Neural cell (in vitro differentiated cells): ENCODE data around the gene TMEM258. TPM values are rescaled to one million over a fixed set of nuclear protein-coding genes. Genes with fewer than 3 reads are reported as not detected.

Source experiments
- H2AFZ ChIP-seq: fragments of 200-600, 300-800 bp; sonication (generic), shearing (Covaris generic); 2 replicates; pipeline ENCODE4 v1.6.0; 2014; ENCODE audit warnings: low read depth, mild to moderate bottlenecking, antibody characterized with exemption, low read length, moderate library complexity
- H3F3A ChIP-seq: fragments of 200-600 bp; shearing (Covaris generic); 2 replicates; pipeline ENCODE4 v1.6.1; 2016; ENCODE audit warnings: mild to moderate bottlenecking, moderate library complexity, mixed read lengths, antibody characterized with exemption, low read length; ENCODE audit not compliant: insufficient read depth, poor library complexity, severe bottlenecking
- H3K27ac ChIP-seq: fragments of 200-600, 300-800 bp; sonication (generic), shearing (Covaris generic); 2 replicates; pipeline ENCODE4 v1.5.1; 2014; ENCODE audit warnings: mild to moderate bottlenecking, low read length, moderate library complexity
- H3K27me3 ChIP-seq: fragments of 300-800, 200-600 bp; sonication (generic), shearing (Covaris generic); 2 replicates; pipeline ENCODE4 v1.6.0; 2014; ENCODE audit warnings: mild to moderate bottlenecking, low read depth, low read length, moderate library complexity; ENCODE audit not compliant: insufficient read depth
- H3K36me3 ChIP-seq: fragments of 300-800, 200-600 bp; sonication (generic), shearing (Covaris generic); 2 replicates; pipeline ENCODE4 v1.5.1; 2014; ENCODE audit warnings: mild to moderate bottlenecking, antibody characterized with exemption, low read length, moderate library complexity; ENCODE audit not compliant: insufficient read depth
- H3K4me2 ChIP-seq: fragments of 300-800, 200-600 bp; sonication (generic), shearing (Covaris generic); 2 replicates; pipeline ENCODE4 v1.6.0; 2014; ENCODE audit warnings: mild to moderate bottlenecking, low read length
- H3K4me3 ChIP-seq: fragments of 300-800, 200-600 bp; sonication (generic), shearing (Covaris generic); 2 replicates; pipeline ENCODE4 v1.5.1; 2014; ENCODE audit warnings: mild to moderate bottlenecking, low read length, moderate library complexity
- H3K79me2 ChIP-seq: fragments of 200-600 bp; shearing (Covaris generic); replicated peaks from 2 replicates; pipeline ENCODE4 v1.6.0; 2014; ENCODE audit warnings: mild to moderate bottlenecking, low read length, moderate library complexity; ENCODE audit not compliant: insufficient read depth
- H3K9ac ChIP-seq: fragments of 300-800, 200-600 bp; sonication (generic), shearing (Covaris generic); 2 replicates; pipeline ENCODE4 v1.6.1; 2016; ENCODE audit warnings: mild to moderate bottlenecking, low read length, mixed read lengths
- H3K9me2 ChIP-seq: fragments of 200-600 bp; shearing (Covaris generic); 2 replicates; pipeline ENCODE4 v1.6.1; 2016; ENCODE audit warnings: mild to moderate bottlenecking, low read length, mixed read lengths; ENCODE audit not compliant: insufficient read depth
- H3K9me3 ChIP-seq: fragments of 200-600, 300-800 bp; sonication (generic), shearing (Covaris generic); 2 replicates; pipeline ENCODE4 v1.6.1; 2016; ENCODE audit warnings: mild to moderate bottlenecking, mixed run types, low read length, moderate library complexity, mixed read lengths
- H4K20me1 ChIP-seq: fragments of 200-600 bp; shearing (Covaris generic); 2 replicates; pipeline ENCODE4 v1.6.1; 2016; ENCODE audit warnings: mild to moderate bottlenecking, mixed run types; ENCODE audit not compliant: insufficient read depth
- EP300 ChIP-seq: fragments of 450-650 bp; conservative IDR thresholded peaks from 2 replicates; pipeline ENCODE4 v1.6.1; 2014; ENCODE audit warnings: antibody characterized with exemption, mild to moderate bottlenecking, moderate library complexity; ENCODE audit not compliant: poor library complexity, severe bottlenecking
- EZH2 ChIP-seq: fragments of 200-600, 300-800 bp; shearing (Covaris generic), sonication (generic); IDR thresholded peaks from 2 replicates; pipeline ENCODE4 v1.6.1; 2014; ENCODE audit warnings: antibody characterized with exemption, low read length, borderline replicate concordance, mild to moderate bottlenecking; ENCODE audit not compliant: insufficient read depth, poor library complexity, severe bottlenecking
- MXI1 ChIP-seq: fragments of 450-650 bp; conservative IDR thresholded peaks from 2 replicates; pipeline ENCODE4 v1.6.1; 2014; ENCODE audit warnings: antibody characterized with exemption, mild to moderate bottlenecking; ENCODE audit not compliant: poor library complexity, severe bottlenecking
- POLR2AphosphoS5 ChIP-seq: IDR thresholded peaks from 2 replicates; pipeline ENCODE4 v1.6.1; 2012
- RAD21 ChIP-seq: fragments of 450-650 bp; conservative IDR thresholded peaks from 2 replicates; pipeline ENCODE4 v1.6.1; 2014; ENCODE audit warnings: antibody characterized with exemption, mild to moderate bottlenecking, moderate library complexity
- REST ChIP-seq: IDR thresholded peaks from 2 replicates; pipeline ENCODE4 v1.6.1; 2012; ENCODE audit warnings: borderline replicate concordance
- SMC3 ChIP-seq: fragments of 450-650 bp; conservative IDR thresholded peaks from 2 replicates; pipeline ENCODE4 v1.6.1; 2014; ENCODE audit warnings: antibody characterized with exemption, mild to moderate bottlenecking, moderate library complexity; ENCODE audit not compliant: poor library complexity
- TAF1 ChIP-seq: IDR thresholded peaks from 2 replicates; pipeline ENCODE4 v1.6.1; 2012; ENCODE audit warnings: low read depth
- polyA plus RNA-seq: library from polyadenylated mRNA; depleted of rRNA; stranded (reverse); fragments of >200 nt; gene quantifications from 2 replicates; pipeline ENCODE4 v1.2.3, GENCODE V29; 2014
- TF ChIP-seq, protein P1 (sequence below): fragments of 450-650 bp; IDR thresholded peaks from 2 replicates; pipeline ENCODE4 v1.5.1; 2014; ENCODE audit warnings: antibody characterized with exemption, mild to moderate bottlenecking, moderate library complexity; ENCODE audit not compliant: poor library complexity, severe bottlenecking

TMEM258 gene
- polyA plus RNA-seq, 1 donor from 2014 or later = 134 TPM

GRCh38 chr11:61757213-61757862 lies 35.1 kb downstream of the TMEM258 start:
- Histone ChIP-seq H3K79me2 (no peaks in the 10 kb centered on the region), H4K20me1 (no peaks in the 10 kb centered on the region), H3K36me3 (no peaks in the 10 kb centered on the region), H3K27ac (no peak overlapping the region), H2AFZ (no peak overlapping the region), H3K4me3 (no peak overlapping the region), H3F3A (no peaks in the 10 kb centered on the region), H3K27me3 (peaks cover 9% of the 10 kb centered on the region), H3K9me2 (no peaks in the 10 kb centered on the region), H3K9me3 (no peaks in the 10 kb centered on the region), H3K9ac (no peak overlapping the region), H3K4me2 (no peak overlapping the region)
- TF ChIP-seq POLR2AphosphoS5 = no peak
- no peak for TF ChIP-seq MXI1
- TF ChIP-seq REST = no peak
- no peak for TF ChIP-seq EP300
- TF ChIP-seq SMC3 = no peak
- TF ChIP-seq, protein P1, sequence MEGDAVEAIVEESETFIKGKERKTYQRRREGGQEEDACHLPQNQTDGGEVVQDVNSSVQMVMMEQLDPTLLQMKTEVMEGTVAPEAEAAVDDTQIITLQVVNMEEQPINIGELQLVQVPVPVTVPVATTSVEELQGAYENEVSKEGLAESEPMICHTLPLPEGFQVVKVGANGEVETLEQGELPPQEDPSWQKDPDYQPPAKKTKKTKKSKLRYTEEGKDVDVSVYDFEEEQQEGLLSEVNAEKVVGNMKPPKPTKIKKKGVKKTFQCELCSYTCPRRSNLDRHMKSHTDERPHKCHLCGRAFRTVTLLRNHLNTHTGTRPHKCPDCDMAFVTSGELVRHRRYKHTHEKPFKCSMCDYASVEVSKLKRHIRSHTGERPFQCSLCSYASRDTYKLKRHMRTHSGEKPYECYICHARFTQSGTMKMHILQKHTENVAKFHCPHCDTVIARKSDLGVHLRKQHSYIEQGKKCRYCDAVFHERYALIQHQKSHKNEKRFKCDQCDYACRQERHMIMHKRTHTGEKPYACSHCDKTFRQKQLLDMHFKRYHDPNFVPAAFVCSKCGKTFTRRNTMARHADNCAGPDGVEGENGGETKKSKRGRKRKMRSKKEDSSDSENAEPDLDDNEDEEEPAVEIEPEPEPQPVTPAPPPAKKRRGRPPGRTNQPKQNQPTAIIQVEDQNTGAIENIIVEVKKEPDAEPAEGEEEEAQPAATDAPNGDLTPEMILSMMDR = no peak
- TF ChIP-seq TAF1 = no peak
- no peak for TF ChIP-seq RAD21
- TF ChIP-seq EZH2 = no peak

GRCh38 chr11:61756452-61757212 lies 35.8 kb downstream of the TMEM258 start:
- Histone ChIP-seq H3K36me3 (no peaks in the 10 kb centered on the region), H3F3A (no peaks in the 10 kb centered on the region), H3K79me2 (no peaks in the 10 kb centered on the region), H3K4me2 (no peak overlapping the region), H2AFZ (no peak overlapping the region), H3K9me2 (no peaks in the 10 kb centered on the region), H4K20me1 (no peaks in the 10 kb centered on the region), H3K9me3 (no peaks in the 10 kb centered on the region), H3K4me3 (no peak overlapping the region), H3K9ac (no peak overlapping the region), H3K27me3 (peaks cover 15% of the 10 kb centered on the region), H3K27ac (no peak overlapping the region)
- TF ChIP-seq EZH2 = no peak
- no peak for TF ChIP-seq EP300
- no peak for TF ChIP-seq REST
- TF ChIP-seq, protein P1 = no peak
- no peak for TF ChIP-seq RAD21
- TF ChIP-seq SMC3 = no peak
- no peak for TF ChIP-seq POLR2AphosphoS5
- no peak for TF ChIP-seq MXI1
- no peak for TF ChIP-seq TAF1
